ENCODE data around the gene PICALM. TPM values are rescaled to one million over a fixed set of nuclear protein-coding genes. Genes with fewer than 3 reads are reported as not detected.

Gene PICALM
- total RNA-seq, 4 donors from 2014 or later, result 237 to 286 (median 263) TPM

GRCh38 chr11:85974122-85974521 lies 94.8 kb downstream of the PICALM start:
- Histone ChIP-seq H3K36me3 (peaks cover 4 to 66% of the 10 kb centered on the region in 2 donors), H3K9me3 (no peaks in the 10 kb centered on the region), H3K27me3 (no peaks in the 10 kb centered on the region), H3K27ac (peak overlapping the region in 2 of 4 donors; percentile 14 to 26), H3K4me1 (peaks cover 0 to 38% (median 0%) of the 10 kb centered on the region in 3 donors), H3K4me3 (no peak overlapping the region)
- TF ChIP-seq POLR2A (IDR thresholded peaks at IDR 0.05), result no peak
- TF ChIP-seq POLR2AphosphoS5 (IDR thresholded peaks at IDR 0.05), result no peak
- TF ChIP-seq CTCF (IDR thresholded peaks at IDR 0.05), result no peak
- TF ChIP-seq EP300 (IDR thresholded peaks at IDR 0.05), result no peak
- ATAC-seq, result no peak
- 42 to 56% methylated on average over 3 to 4 of the region's 4 CpGs for WGBS, 2 donors (ENCODE audit: low coverage in 1 of 2)

GRCh38 chr11:85970593-85970992 lies 98.3 kb downstream of the PICALM start:
- no peak overlapping the region for H3K4me3 ChIP-seq
- peaks cover 0 to 30% (median 0%) of the 10 kb centered on the region in 3 donors for H3K4me1 ChIP-seq
- peaks cover 4 to 64% of the 10 kb centered on the region in 2 donors for H3K36me3 ChIP-seq
- 90 to 92% methylated on average over 2 to 5 of the region's 5 CpGs for WGBS, 2 donors (ENCODE audit: low coverage in 1 of 2)
- H3K27ac ChIP-seq, result no peak overlapping the region
- ATAC-seq, result no peak
- H3K9me3 ChIP-seq, result no peaks in the 10 kb centered on the region
- TF ChIP-seq POLR2A (IDR thresholded peaks at IDR 0.05) (no peak), EP300 (IDR thresholded peaks at IDR 0.05) (no peak), CTCF (IDR thresholded peaks at IDR 0.05) (no peak), POLR2AphosphoS5 (IDR thresholded peaks at IDR 0.05) (no peak)
- no peaks in the 10 kb centered on the region for H3K27me3 ChIP-seq

GRCh38 chr11:85967457-85967856 lies 101.4 kb downstream of the PICALM start:
- peaks cover 4 to 64% of the 10 kb centered on the region in 2 donors for H3K36me3 ChIP-seq
- 73 to 88% methylated on average over 2 to 3 of the region's 5 CpGs for WGBS, 2 donors (ENCODE audit: low coverage in 1 of 2)
- H3K9me3 ChIP-seq, result no peaks in the 10 kb centered on the region
- no peak overlapping the region for H3K27ac ChIP-seq
- H3K27me3 ChIP-seq, result no peaks in the 10 kb centered on the region
- no peak overlapping the region for H3K4me3 ChIP-seq
- ATAC-seq, result no peak
- H3K4me1 ChIP-seq, result peaks cover 0 to 22% (median 0%) of the 10 kb centered on the region in 3 donors
- no peak for TF ChIP-seq CTCF (IDR thresholded peaks at IDR 0.05)
- no peak for TF ChIP-seq POLR2A (IDR thresholded peaks at IDR 0.05)
- TF ChIP-seq POLR2AphosphoS5 (IDR thresholded peaks at IDR 0.05), result no peak
- no peak for TF ChIP-seq EP300 (IDR thresholded peaks at IDR 0.05)

GRCh38 chr11:85965202-85965601 lies 103.7 kb downstream of the PICALM start:
- no peak for ATAC-seq
- TF ChIP-seq EP300 (IDR thresholded peaks at IDR 0.05) (no peak), CTCF (IDR thresholded peaks at IDR 0.05) (no peak), POLR2A (IDR thresholded peaks at IDR 0.05) (no peak), POLR2AphosphoS5 (IDR thresholded peaks at IDR 0.05) (no peak)
- Histone ChIP-seq H3K9me3 (no peaks in the 10 kb centered on the region), H3K4me3 (no peak overlapping the region), H3K27ac (no peak overlapping the region), H3K4me1 (peaks cover 0 to 30% (median 0%) of the 10 kb centered on the region in 3 donors), H3K27me3 (no peaks in the 10 kb centered on the region), H3K36me3 (peaks cover 0 to 62% of the 10 kb centered on the region in 2 donors)
- 63 to 82% methylated on average over 2 of the region's 2 CpGs for WGBS, 2 donors (ENCODE audit: low coverage in 1 of 2)

- no peak overlapping the region for H3K4me3 ChIP-seq
- H3K27ac ChIP-seq, result no peak overlapping the region
- H3K27me3 ChIP-seq, result no peaks in the 10 kb centered on the region
- ATAC-seq, result no peak
- H3K36me3 ChIP-seq, result peaks cover 0 to 83% of the 10 kb centered on the region in 2 donors
- 49 to 60% methylated on average over 4 to 5 of the region's 5 CpGs for WGBS, 2 donors (ENCODE audit: low coverage in 1 of 2)
- TF ChIP-seq POLR2A (IDR thresholded peaks at IDR 0.05) (no peak), EP300 (IDR thresholded peaks at IDR 0.05) (no peak), POLR2AphosphoS5 (IDR thresholded peaks at IDR 0.05) (no peak)
- peaks cover 0 to 20% (median 0%) of the 10 kb centered on the region in 3 donors for H3K4me1 ChIP-seq
- H3K9me3 ChIP-seq, result no peaks in the 10 kb centered on the region
These were observed 106.9 kb downstream of the PICALM start for GRCh38 chr11:85961930-85962363.

Data from gastroesophageal sphincter (tissue), 4 donors.